ENCODE results near the gene ALPG. TPM values are rescaled to one million over a fixed set of nuclear protein-coding genes. Genes with fewer than 3 reads are reported as not detected.

ALPG gene
- total RNA-seq, 5 donors from 2014 or later (not counting 1 experiment from before 2014, with no cell fraction given): 0.15 TPM; not detected in 4

GRCh38 chr2:232455426-232456255 is 49.0 kb downstream of the ALPG start, which contains the start of gene ALPI:
Gene ALPI (plus strand): TSS chr2:232456153. CDS start chr2:232456200, 47 bp downstream.
- DNase-seq: no peak
- no peaks in the 10 kb centered on the region for H3K9me3 Mint-ChIP-seq
- no peak for ATAC-seq (replicated peaks in 1 of 4)
- no peak within 1 kb of the TSS for H3K27ac Mint-ChIP-seq
- H3K27ac ChIP-seq (ENCODE audit: low read length): no peak within 1 kb of the TSS
- WGBS (ENCODE audit: insufficient coverage): 83% methylated on average over 6 of the region's 14 CpGs
- no peaks in the 10 kb centered on the region for H3K36me3 Mint-ChIP-seq
- no peaks in the 10 kb centered on the region for H3K4me1 Mint-ChIP-seq
- H3K27me3 ChIP-seq (replicated peaks in 1 of 2; ENCODE audit: control insufficient read depth in 2 of 2, extremely low read depth in 1 of 2, insufficient read depth in 2 of 2, low read length in 1 of 2): peaks cover 0 to 40% of the 10 kb centered on the region in 2 experiments
- CTCF ChIA-PET: interaction anchor here in 1 of 2 donors (0.6 kb wide), 1 partner anchor 589 kb away, joined by 6 read pairs; no protein-coding TSS in a partner anchor
- peaks cover 11 to 33% of the 10 kb centered on the region in 2 donors for H3K27me3 Mint-ChIP-seq
- POLR2A ChIA-PET: no interaction called here
- no peak within 1 kb of the TSS for H3K4me3 Mint-ChIP-seq
- H3K36me3 ChIP-seq (ENCODE audit: control insufficient read depth in 2 of 2, extremely low read depth in 1 of 2, insufficient read depth in 1 of 2, low read length in 1 of 2): no peaks in the 10 kb centered on the region
- H3K9me3 ChIP-seq: no peaks in the 10 kb centered on the region
- H3K4me1 ChIP-seq (ENCODE audit: control insufficient read depth in 1 of 2, extremely low read depth in 1 of 2, insufficient read depth in 2 of 2, low read length in 2 of 2): no peaks in the 10 kb centered on the region
- H3K4me3 ChIP-seq (ENCODE audit: control insufficient read depth in 1 of 2, extremely low read depth in 1 of 2, low read length in 1 of 2): no peak within 1 kb of the TSS

- Mint-ChIP-seq H3K9me3 (no peaks in the 10 kb centered on the region), H3K27me3 (peaks cover 11 to 36% of the 10 kb centered on the region in 2 donors), H3K4me1 (no peaks in the 10 kb centered on the region), H3K27ac (no peak overlapping the region), H3K36me3 (no peaks in the 10 kb centered on the region), H3K4me3 (no peak overlapping the region)
- Histone ChIP-seq H3K4me1 (ENCODE audit: control insufficient read depth in 1 of 2, extremely low read depth in 1 of 2, insufficient read depth in 2 of 2, low read length in 2 of 2) (no peaks in the 10 kb centered on the region), H3K27ac (ENCODE audit: low read length) (no peak overlapping the region), H3K9me3 (no peaks in the 10 kb centered on the region), H3K27me3 (replicated peaks in 1 of 2; ENCODE audit: control insufficient read depth in 2 of 2, extremely low read depth in 1 of 2, insufficient read depth in 2 of 2, low read length in 1 of 2) (peaks cover 0 to 44% of the 10 kb centered on the region in 2 experiments), H3K4me3 (ENCODE audit: control insufficient read depth in 1 of 2, extremely low read depth in 1 of 2, low read length in 1 of 2) (no peak overlapping the region), H3K36me3 (ENCODE audit: control insufficient read depth in 2 of 2, extremely low read depth in 1 of 2, insufficient read depth in 1 of 2, low read length in 1 of 2) (no peaks in the 10 kb centered on the region)
- ChIA-PET CTCF (no interaction called here), POLR2A (interaction anchor here in 1 of 2 donors (0.6 kb wide), 1 partner anchor 463 kb away, joined by 3 read pairs; no protein-coding TSS in a partner anchor)
- 86% methylated on average over 27 of the region's 27 CpGs for WGBS (ENCODE audit: insufficient coverage)
- ATAC-seq (replicated peaks in 1 of 4) (no peak), DNase-seq (no peak)
These were observed 49.9 kb downstream of the ALPG start for GRCh38 chr2:232456296-232457120.

- peaks cover 12 to 36% of the 10 kb centered on the region in 2 donors for H3K27me3 Mint-ChIP-seq
- Histone ChIP-seq H3K27ac (ENCODE audit: low read length) (no peak overlapping the region), H3K4me3 (ENCODE audit: control insufficient read depth in 1 of 2, extremely low read depth in 1 of 2, low read length in 1 of 2) (no peak overlapping the region), H3K36me3 (ENCODE audit: control insufficient read depth in 2 of 2, extremely low read depth in 1 of 2, insufficient read depth in 1 of 2, low read length in 1 of 2) (no peaks in the 10 kb centered on the region), H3K27me3 (replicated peaks in 1 of 2; ENCODE audit: control insufficient read depth in 2 of 2, extremely low read depth in 1 of 2, insufficient read depth in 2 of 2, low read length in 1 of 2) (peaks cover 0 to 44% of the 10 kb centered on the region in 2 experiments), H3K4me1 (ENCODE audit: control insufficient read depth in 1 of 2, extremely low read depth in 1 of 2, insufficient read depth in 2 of 2, low read length in 2 of 2) (no peaks in the 10 kb centered on the region), H3K9me3 (no peaks in the 10 kb centered on the region)
- H3K9me3 Mint-ChIP-seq: no peaks in the 10 kb centered on the region
- POLR2A ChIA-PET: interaction anchor here in 1 of 2 donors (0.6 kb wide), 1 partner anchor 464 kb away, joined by 3 read pairs; no protein-coding TSS in a partner anchor
- no peaks in the 10 kb centered on the region for H3K4me1 Mint-ChIP-seq
- no peak overlapping the region for H3K27ac Mint-ChIP-seq
- WGBS (ENCODE audit: insufficient coverage): 82% methylated on average over 16 of the region's 21 CpGs
- DNase-seq (no peak), ATAC-seq (replicated peaks in 1 of 4) (no peak)
- CTCF ChIA-PET: no interaction called here
- H3K36me3 Mint-ChIP-seq: no peaks in the 10 kb centered on the region
- H3K4me3 Mint-ChIP-seq: no peak overlapping the region
These were observed 50.7 kb downstream of the ALPG start for GRCh38 chr2:232457121-232458011.

- no peaks in the 10 kb centered on the region for H3K4me1 ChIP-seq (ENCODE audit: control insufficient read depth in 1 of 2, extremely low read depth in 1 of 2, insufficient read depth in 2 of 2, low read length in 2 of 2)
- POLR2A ChIA-PET: no interaction called here
- ATAC-seq (replicated peaks in 1 of 4) (no peak), DNase-seq (no peak)
- no peak overlapping the region for H3K4me3 Mint-ChIP-seq
- WGBS (ENCODE audit: insufficient coverage): 83% methylated on average over 20 of the region's 25 CpGs
- H3K36me3 Mint-ChIP-seq: no peaks in the 10 kb centered on the region
- H3K9me3 Mint-ChIP-seq: no peaks in the 10 kb centered on the region
- CTCF ChIA-PET: interaction anchor here in 1 of 2 donors (0.8 kb wide), 1 partner anchor 12 kb away, joined by 3 read pairs; no protein-coding TSS in a partner anchor
- H3K27ac Mint-ChIP-seq: peak overlapping the region in 1 of 2 donors; percentile 47
- no peaks in the 10 kb centered on the region for H3K9me3 ChIP-seq
- no peaks in the 10 kb centered on the region for H3K4me1 Mint-ChIP-seq
- H3K27me3 ChIP-seq (replicated peaks in 1 of 2; ENCODE audit: control insufficient read depth in 2 of 2, extremely low read depth in 1 of 2, insufficient read depth in 2 of 2, low read length in 1 of 2): peaks cover 0 to 44% of the 10 kb centered on the region in 2 experiments
- no peak overlapping the region for H3K27ac ChIP-seq (ENCODE audit: low read length)
- no peak overlapping the region for H3K4me3 ChIP-seq (ENCODE audit: control insufficient read depth in 1 of 2, extremely low read depth in 1 of 2, low read length in 1 of 2)
- H3K27me3 Mint-ChIP-seq: peaks cover 16 to 36% of the 10 kb centered on the region in 2 donors
- H3K36me3 ChIP-seq (ENCODE audit: control insufficient read depth in 2 of 2, extremely low read depth in 1 of 2, insufficient read depth in 1 of 2, low read length in 1 of 2): no peaks in the 10 kb centered on the region
These were observed 51.5 kb downstream of the ALPG start for GRCh38 chr2:232458051-232458660.

- no peak overlapping the region for H3K4me3 ChIP-seq (ENCODE audit: control insufficient read depth in 1 of 2, extremely low read depth in 1 of 2, low read length in 1 of 2)
- ChIA-PET CTCF (interaction anchor here in 1 of 2 donors (0.8 kb wide), 1 partner anchor 12 kb away, joined by 3 read pairs; no protein-coding TSS in a partner anchor), POLR2A (no interaction called here)
- no peaks in the 10 kb centered on the region for H3K4me1 ChIP-seq (ENCODE audit: control insufficient read depth in 1 of 2, extremely low read depth in 1 of 2, insufficient read depth in 2 of 2, low read length in 2 of 2)
- H3K27ac ChIP-seq (ENCODE audit: low read length): no peak overlapping the region
- ATAC-seq (replicated peaks in 1 of 4) (no peak), DNase-seq (peak in 1 of 35 experiments; percentile 23)
- Mint-ChIP-seq H3K4me1 (no peaks in the 10 kb centered on the region), H3K27me3 (peaks cover 16 to 38% of the 10 kb centered on the region in 2 donors), H3K36me3 (no peaks in the 10 kb centered on the region), H3K9me3 (no peaks in the 10 kb centered on the region), H3K4me3 (no peak overlapping the region), H3K27ac (peak overlapping the region in 1 of 2 donors; percentile 47)
- no peaks in the 10 kb centered on the region for H3K36me3 ChIP-seq (ENCODE audit: control insufficient read depth in 2 of 2, extremely low read depth in 1 of 2, insufficient read depth in 1 of 2, low read length in 1 of 2)
- no peaks in the 10 kb centered on the region for H3K9me3 ChIP-seq
- WGBS (ENCODE audit: insufficient coverage): 54% methylated on average over 47 of the region's 56 CpGs
- H3K27me3 ChIP-seq (replicated peaks in 1 of 2; ENCODE audit: control insufficient read depth in 2 of 2, extremely low read depth in 1 of 2, insufficient read depth in 2 of 2, low read length in 1 of 2): peaks cover 0 to 44% of the 10 kb centered on the region in 2 experiments
These were observed 52.2 kb downstream of the ALPG start for GRCh38 chr2:232458661-232459418.
